GM03348 (cell line): Measurements from ENCODE around the gene TARS1.

Experiments used
- DNase-seq: peaks from one replicate; pipeline ENCODE4 v3.0.0; 2012; ENCODE audit warnings: low spot score

TARS1 gene

DNA sequence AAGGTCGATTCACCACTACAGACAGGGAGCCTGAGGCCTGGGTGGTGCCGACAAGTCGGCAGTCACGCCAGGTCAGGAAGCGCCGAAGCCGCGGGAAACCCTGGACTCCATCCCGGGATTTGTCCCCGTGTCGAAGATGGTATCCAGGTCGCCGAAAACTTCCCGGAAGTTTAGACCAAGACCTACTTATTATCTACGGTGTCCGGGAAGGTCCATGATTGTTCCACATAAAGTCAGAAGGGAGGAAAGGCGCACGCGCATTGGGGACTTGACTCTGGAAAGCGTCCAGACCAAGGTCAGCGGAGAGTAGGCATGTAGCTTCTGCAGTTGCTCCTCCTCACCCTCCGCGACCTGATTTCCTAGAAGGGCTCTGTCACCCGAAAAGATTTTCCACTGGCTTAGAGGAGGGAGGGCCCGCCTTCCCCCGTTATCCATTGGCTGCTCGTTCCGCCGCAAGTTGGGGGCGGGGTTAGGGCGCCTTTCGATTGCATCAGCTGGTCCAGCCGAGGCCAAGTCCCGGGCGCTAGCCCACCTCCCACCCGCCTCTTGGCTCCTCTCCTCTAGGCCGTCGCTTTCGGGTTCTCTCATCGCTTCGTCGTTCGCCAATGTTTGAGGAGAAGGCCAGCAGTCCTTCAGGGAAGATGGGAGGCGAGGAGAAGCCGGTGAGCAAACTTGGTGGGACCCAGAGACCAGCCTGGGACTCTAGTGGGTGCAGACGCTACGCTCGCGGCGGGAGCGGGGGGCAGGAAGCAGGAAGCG, at the start of gene TARS1:
TSS of gene TARS1 (plus strand) at position 484 of the 759 bp plus-strand sequence. CDS start at position 606, 122 bp downstream.
- DNase-seq, result peak; percentile 98

- no peak for DNase-seq
Measured at GRCh38 chr5:33398501-33398900, 42.3 kb upstream of the TARS1 start.

DNA sequence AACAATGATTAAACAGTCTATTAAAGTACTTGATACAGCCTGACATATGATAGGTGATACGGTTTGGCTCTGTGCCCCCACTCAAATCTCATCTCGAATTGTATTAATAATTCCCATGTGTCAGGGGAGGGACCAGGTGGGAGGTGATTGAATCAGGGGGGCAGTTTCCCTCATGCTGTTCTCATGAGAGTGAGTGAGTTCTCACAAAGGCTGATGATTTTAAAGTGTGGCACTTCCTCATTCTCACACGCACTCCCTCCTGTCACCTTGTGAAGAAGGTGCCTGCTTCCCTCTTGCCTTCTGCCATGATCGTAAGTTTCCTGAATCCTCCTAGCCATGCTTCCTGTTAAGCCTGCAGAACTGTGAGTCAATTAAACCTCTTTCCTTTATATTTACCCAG, 40.1 kb upstream of the TARS1 start:
- no peak for DNase-seq

DNA sequence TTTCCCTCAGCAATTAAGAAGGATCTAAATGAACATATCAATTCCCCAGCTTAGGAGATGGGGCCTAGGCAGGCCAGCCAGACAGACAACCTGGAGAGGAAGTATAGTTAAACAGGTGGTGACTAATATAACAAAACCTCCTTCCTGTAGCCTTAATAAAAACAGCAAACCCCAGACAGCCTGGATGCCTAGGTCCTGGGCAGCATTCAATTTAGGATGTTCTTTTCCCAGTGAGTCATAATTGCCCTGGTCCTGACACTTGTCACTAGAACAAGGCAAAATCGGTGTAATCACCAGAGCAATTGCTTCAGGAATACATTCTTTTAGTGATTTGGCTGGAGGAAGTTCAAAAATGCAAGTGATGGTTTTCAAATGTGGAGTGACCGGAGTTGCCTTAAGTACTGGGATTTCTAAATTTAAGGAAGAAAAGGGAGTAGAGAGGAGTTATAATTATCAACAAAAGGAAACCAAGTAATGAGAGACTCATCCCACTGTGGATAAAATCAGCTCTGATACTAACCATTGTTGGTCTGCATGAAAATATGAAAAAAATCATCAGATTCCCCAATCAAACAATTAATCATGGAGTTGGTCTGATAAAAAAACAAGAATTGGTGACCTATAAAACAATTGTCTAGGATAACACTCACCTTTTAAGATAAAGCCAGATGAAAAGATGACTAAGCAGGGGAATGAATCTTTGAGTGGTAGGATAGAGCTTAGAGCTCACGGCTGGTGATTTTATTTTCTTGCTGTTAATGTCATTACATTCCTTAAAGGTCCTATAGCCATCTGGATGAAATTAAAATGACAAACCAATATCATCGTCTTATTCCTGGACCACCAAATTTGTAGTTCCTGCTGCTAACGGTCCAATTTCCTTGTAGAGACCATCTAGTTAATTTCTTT, 39.0 kb upstream of the TARS1 start:
- peak; percentile 63 for DNase-seq

DNA sequence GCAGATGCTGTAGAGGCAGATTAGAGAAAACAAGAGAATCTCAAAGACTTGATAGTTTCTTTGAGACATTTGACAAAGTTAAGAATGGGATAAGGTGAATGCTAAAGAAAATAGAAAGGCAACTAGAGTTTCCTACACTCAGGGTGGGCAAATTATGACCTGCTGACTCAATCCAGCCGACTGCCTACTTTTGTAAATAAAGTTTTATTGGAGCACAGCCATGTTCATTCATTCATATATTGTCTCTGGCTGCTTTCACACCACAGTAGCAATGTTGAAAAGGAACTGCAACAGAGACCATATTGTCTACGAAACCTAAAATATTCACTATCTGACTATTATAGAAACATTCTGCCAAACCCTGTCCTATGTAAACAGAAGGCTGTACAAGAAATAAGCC, 37.6 kb upstream of the TARS1 start:
- no peak for DNase-seq

DNA sequence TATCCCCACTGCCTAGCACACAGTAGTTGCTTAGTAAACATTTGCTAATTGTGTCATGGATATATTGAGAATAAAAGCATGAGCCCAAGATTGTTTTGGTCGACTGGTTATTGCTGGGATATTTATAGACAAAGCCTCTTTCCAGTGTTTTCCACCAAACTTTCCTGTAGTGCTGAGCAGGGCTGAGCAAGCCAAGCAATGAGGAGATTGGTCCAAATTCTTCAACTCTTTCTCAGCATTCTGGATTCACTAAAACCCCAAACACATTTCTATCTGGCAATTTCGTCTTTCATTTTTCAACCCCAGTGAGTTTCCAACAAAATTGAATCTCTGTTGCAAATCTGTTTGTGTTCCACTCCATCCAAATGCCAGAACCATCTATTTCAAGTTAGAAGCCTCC, 31.9 kb upstream of the TARS1 start:
- DNase-seq, result peak; percentile 34

GRCh38 chr5:33409435-33410170, 31.2 kb upstream of the TARS1 start:
- peak; percentile 43 for DNase-seq

DNA sequence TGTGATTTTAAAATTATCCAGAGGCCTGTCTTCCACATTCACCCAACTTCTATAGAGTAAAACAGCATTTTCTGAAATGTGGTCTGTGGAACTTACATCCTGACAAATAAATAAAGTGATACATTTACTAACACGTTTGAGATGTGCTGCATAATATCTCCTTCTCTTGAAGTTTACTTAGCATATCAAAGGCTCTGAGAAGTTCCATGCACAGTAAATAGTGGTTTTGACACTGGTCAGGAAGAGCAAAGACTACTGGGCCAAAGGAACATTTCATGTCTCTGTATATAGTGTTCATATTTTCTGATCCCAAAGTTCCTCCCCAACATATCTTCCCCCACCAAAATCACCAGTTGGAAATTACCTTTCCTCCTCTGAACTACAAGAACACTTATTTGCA, 30.5 kb upstream of the TARS1 start:
- DNase-seq, result no peak

DNA sequence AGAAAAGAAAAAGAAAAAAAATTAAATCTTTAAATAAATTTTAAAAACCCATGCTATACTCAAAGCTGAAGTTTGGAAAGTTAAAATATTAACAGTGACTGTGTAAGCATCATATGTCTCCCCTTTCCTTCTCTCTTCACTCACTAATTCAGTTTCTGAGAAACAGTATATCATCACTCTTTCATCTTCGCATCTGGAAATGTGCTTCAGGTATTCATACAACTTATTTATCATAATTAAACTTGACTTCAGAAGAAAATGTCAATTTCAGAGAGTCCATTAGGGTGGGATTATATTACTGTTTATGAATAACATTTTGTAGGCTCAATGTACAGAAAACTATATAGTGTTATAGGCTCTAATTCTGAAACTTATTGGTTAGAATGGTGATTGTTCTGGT, 29.3 kb upstream of the TARS1 start:
- no peak for DNase-seq

DNA sequence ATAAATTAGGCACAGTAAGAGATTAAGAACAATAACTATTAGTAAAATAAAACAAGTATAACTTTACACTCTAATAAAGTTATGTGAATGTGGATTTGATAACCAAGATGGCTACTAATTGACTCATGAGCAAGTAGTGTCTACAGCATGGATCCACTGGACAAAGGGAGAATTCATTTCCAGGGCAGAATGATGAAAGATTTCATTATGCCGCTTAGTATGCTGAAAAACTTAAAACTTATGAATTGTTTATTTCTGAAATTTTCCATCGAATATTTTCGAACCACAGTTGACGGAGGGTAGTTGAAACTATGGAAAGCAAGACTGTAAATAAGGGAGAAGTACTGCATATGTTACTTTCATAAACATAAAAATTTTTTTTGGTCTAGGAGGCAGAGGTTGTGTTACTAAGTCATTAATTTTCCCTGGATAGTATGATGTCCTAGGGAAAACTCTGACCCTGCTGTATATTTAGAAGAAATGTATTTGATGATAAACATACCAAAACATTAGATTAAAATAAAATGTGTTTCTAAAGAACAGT, 24.9 kb upstream of the TARS1 start:
- no peak for DNase-seq

GRCh38 chr5:33417632-33418031, 23.1 kb upstream of the TARS1 start:
- DNase-seq, result no peak

GRCh38 chr5:33420946-33421345, 19.8 kb upstream of the TARS1 start:
- DNase-seq, result no peak

- DNase-seq, result peak; percentile 26
Measured at GRCh38 chr5:33422191-33422590, 18.6 kb upstream of the TARS1 start.

GRCh38 chr5:33423018-33423630, 17.6 kb upstream of the TARS1 start:
- peak; percentile 40 for DNase-seq

GRCh38 chr5:33425314-33425713, 15.5 kb upstream of the TARS1 start:
- DNase-seq, result no peak

GRCh38 chr5:33430983-33431382, 9.8 kb upstream of the TARS1 start:
- no peak for DNase-seq

GRCh38 chr5:33432656-33433055, 8.1 kb upstream of the TARS1 start:
- no peak for DNase-seq

DNA sequence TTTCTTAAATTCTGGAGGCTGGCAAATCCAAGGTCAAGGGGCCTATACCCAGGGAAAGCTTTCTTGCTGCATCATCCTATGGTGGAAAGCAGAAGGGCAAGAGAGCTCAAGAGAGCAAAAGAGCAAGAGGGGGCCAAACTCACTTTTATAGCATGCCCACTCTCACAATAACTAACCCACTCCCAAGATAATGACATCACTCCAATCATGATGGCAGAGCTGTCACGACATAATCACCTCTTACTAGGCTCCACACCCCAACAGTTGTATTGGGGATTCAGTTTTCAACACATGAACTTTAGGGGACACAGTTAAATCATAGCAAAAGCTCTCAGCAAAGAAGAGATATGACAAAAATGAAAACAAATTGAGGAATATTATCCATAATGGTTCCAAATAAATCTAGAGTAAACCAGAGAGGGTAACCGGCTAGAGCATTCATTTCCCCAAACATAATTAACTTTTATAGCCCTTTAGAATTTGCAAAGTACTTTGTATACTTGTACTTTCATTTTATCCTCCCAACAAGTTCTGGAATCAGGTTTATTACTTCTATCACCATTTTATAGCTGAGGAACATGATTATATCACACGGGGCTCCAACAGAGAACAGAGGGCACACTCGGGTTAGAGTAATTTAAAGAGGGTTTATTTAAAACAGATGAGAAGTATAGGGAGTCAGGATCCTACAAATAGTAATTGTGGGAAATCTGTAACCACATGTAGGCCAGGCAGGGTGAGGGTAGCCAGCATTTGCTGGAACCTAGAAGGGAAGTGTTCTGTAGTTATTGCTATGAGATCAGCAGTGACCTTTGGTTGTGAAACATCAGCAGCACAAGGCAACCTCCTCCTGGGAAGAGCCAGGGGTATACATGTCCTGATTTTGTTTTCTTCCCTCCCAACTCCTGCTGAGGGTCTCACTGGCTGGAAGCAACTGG, 7.2 kb upstream of the TARS1 start:
- peak; percentile 21 for DNase-seq

DNA sequence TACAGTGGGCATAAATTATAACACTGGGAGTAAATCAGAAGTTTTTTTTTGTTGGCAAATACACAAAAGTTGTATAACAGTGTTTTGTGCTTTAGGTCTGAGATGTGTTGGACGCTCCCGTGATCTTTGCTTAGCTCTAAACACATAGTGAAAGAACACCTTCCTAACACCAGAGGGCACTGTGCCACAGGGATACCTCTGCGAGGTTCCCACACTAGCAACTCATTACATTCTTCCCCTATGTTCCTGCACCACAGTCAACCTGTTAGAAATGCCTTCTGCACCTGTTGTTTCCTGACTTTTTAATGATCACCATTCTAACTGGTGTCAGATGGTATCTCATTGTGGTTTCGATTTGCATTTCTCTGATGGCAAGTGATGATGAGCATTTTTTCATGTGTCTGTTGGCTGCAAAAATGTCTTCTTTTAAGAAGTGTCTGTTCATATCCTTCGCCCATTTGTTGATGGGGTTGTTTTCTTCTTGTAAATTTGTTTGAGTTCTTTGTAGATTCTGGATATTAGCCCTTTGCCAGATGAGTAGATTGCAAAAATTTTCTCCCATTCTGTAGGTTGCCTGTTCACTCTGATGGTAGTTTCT, 4.8 kb upstream of the TARS1 start:
- DNase-seq, result peak; percentile 76

DNA sequence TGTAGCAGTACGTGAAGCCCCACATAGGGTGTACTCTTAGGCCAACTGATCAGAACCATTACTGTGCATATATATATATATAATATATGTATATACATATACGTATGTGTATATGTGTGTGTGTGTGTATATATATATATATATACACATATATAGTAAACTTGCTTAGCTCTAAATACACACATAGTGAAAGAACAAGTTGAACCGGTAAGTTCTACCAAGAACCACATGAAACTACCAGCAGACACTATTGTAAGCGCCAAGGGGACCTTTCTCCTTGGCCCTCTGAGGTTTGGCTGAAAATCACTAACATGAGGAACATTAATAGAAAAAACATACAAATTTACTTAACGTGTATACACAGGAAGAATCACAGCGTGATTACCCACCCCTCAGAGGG, 1.8 kb upstream of the TARS1 start:
- no peak for DNase-seq
